ENCODE results near the gene KLHL29. TPM values are rescaled to one million over a fixed set of nuclear protein-coding genes. Genes with fewer than 3 reads are reported as not detected.

KLHL29 gene
- total RNA-seq, 1 donor from 2014 or later, result 15.1 TPM

GRCh38 chr2:23456396-23456795, 71.4 kb downstream of the KLHL29 start:
- Histone ChIP-seq H3K36me3 (no peaks in the 10 kb centered on the region), H3K27ac (no peak overlapping the region), H3K4me1 (peaks cover 18% of the 10 kb centered on the region), H3K4me3 (no peak overlapping the region), H3K9me3 (no peaks in the 10 kb centered on the region), H3K27me3 (no peaks in the 10 kb centered on the region)
- ATAC-seq (no peak), DNase-seq (no peak)
- intact Hi-C loops (cut with DNase I), result no loop called here
- TF ChIP-seq, protein P1, sequence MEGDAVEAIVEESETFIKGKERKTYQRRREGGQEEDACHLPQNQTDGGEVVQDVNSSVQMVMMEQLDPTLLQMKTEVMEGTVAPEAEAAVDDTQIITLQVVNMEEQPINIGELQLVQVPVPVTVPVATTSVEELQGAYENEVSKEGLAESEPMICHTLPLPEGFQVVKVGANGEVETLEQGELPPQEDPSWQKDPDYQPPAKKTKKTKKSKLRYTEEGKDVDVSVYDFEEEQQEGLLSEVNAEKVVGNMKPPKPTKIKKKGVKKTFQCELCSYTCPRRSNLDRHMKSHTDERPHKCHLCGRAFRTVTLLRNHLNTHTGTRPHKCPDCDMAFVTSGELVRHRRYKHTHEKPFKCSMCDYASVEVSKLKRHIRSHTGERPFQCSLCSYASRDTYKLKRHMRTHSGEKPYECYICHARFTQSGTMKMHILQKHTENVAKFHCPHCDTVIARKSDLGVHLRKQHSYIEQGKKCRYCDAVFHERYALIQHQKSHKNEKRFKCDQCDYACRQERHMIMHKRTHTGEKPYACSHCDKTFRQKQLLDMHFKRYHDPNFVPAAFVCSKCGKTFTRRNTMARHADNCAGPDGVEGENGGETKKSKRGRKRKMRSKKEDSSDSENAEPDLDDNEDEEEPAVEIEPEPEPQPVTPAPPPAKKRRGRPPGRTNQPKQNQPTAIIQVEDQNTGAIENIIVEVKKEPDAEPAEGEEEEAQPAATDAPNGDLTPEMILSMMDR (IDR thresholded peaks at IDR 0.05), result no peak

DNA sequence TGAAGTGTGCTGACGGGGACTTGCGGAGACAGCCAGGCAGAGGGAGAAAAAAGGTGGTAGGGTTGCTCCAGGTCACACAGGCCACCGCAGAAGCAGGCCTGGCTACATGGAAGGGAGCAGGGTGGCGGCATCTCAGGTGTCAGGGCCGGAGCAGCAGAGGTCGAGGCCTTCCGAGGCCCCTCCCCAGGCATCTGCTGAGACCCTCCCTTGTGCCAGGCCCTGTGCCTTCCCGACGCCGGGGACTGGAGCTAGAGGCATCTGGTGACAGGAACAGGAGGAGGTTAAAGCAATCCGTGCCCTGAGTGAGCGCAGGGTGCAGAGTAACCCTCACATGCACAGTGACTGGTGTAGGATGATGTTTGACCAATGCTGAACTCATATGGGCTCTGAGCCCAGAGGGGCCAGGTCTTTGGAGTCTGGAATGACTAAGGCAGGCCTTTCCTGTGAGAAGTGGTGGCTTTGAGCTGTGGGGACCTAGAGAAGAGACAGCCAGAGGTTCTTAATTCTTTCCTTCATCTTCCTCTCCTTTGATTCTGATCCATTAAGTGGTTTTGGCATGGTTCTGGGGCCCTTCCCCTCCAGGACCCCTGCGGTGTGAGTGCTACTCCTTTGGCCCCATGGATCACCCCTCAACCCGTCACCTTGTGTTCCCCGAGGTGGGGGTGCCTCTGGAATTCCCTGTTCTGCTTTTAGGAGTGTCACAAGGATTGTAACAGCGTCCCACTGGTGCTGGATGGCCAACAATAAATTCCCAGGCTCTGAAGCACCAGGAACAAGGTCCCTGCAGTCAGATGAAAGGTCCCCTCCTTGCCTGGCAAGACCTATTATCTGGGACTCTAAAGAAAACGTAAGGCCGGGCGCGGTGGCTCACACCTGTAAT, 72.1 kb downstream of the KLHL29 start:
- Histone ChIP-seq H3K27me3 (no peaks in the 10 kb centered on the region), H3K27ac (no peak overlapping the region), H3K4me1 (peaks cover 18% of the 10 kb centered on the region), H3K4me3 (no peak overlapping the region), H3K36me3 (no peaks in the 10 kb centered on the region), H3K9me3 (no peaks in the 10 kb centered on the region)
- intact Hi-C loops (cut with DNase I), result no loop called here
- DNase-seq, result no peak
- TF ChIP-seq, protein P1 (IDR thresholded peaks at IDR 0.05), result no peak
- ATAC-seq, result no peak

GRCh38 chr2:23457990-23458682, 73.2 kb downstream of the KLHL29 start:
- no peak for ATAC-seq
- no peaks in the 10 kb centered on the region for H3K9me3 ChIP-seq
- no peaks in the 10 kb centered on the region for H3K36me3 ChIP-seq
- TF ChIP-seq, protein P1 (IDR thresholded peaks at IDR 0.05), result no peak
- H3K4me1 ChIP-seq, result peaks cover 17% of the 10 kb centered on the region
- no peaks in the 10 kb centered on the region for H3K27me3 ChIP-seq
- H3K4me3 ChIP-seq, result no peak overlapping the region
- intact Hi-C loops (cut with DNase I), result no loop called here
- no peak for DNase-seq
- H3K27ac ChIP-seq, result no peak overlapping the region

- ATAC-seq (no peak), DNase-seq (no peak)
- H3K4me1 ChIP-seq, result peaks cover 8% of the 10 kb centered on the region
- H3K9me3 ChIP-seq, result no peaks in the 10 kb centered on the region
- H3K27ac ChIP-seq, result no peak overlapping the region
- no peak overlapping the region for H3K4me3 ChIP-seq
- intact Hi-C loops (cut with DNase I), result no loop called here
- TF ChIP-seq, protein P1 (IDR thresholded peaks at IDR 0.05), result no peak
- no peaks in the 10 kb centered on the region for H3K36me3 ChIP-seq
- no peaks in the 10 kb centered on the region for H3K27me3 ChIP-seq
These were observed 74.1 kb downstream of the KLHL29 start for GRCh38 chr2:23459032-23459431.

DNA sequence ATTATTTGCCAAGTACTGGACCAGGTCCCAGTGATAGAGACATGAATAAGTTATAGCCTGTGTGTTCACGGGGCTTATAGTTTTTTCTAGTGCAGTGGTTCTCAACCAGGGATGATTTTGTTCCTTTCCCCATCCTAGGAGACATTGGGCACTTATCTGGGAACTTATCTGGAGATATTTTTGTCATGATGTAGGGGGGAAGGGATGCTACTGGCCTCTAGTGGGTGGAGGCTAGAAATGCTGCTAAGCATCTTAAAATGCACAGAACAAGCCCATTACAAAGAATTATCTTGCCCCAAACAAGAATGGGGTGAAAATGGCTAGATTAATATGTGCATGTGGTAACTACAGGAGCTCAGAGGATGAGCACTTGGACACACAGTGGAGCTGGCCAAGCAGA, 75.2 kb downstream of the KLHL29 start:
- Histone ChIP-seq H3K4me3 (no peak overlapping the region), H3K4me1 (peaks cover 2% of the 10 kb centered on the region), H3K27ac (no peak overlapping the region), H3K27me3 (no peaks in the 10 kb centered on the region), H3K9me3 (no peaks in the 10 kb centered on the region), H3K36me3 (no peaks in the 10 kb centered on the region)
- DNase-seq (no peak), ATAC-seq (peak; percentile 63)
- TF ChIP-seq, protein P1 (IDR thresholded peaks at IDR 0.05), result peak; percentile 44
- intact Hi-C loops (cut with DNase I), result no loop called here

Measured in upper lobe of right lung (tissue), 1 donor.